NT2/D1 (cell line): Measurements from ENCODE around the gene PTPRN2.
"Not testable (repeated sequence)": the region's sequence is repeated elsewhere in the genome, so short reads cannot be mapped to it uniquely, and the experiment has no call there.

Experiments used
- DNase-seq: peaks from one replicate; pipeline ENCODE4 v3.0.0-alpha.2; 2011; ENCODE audit warnings: low read depth, low spot score
- H3K27me3 ChIP-seq: 2 replicates; pipeline ENCODE4 v1.6.0; 2011; ENCODE audit warnings: mild to moderate bottlenecking; ENCODE audit not compliant: insufficient read length, insufficient read depth
- H3K36me3 ChIP-seq: 2 replicates; pipeline ENCODE4 v1.6.1; 2011; ENCODE audit warnings: mild to moderate bottlenecking, low read length, mixed read lengths; ENCODE audit not compliant: insufficient read depth, insufficient read length
- H3K4me1 ChIP-seq: 2 replicates; pipeline ENCODE4 v1.5.1; 2011; ENCODE audit not compliant: insufficient read depth, insufficient read length
- H3K4me3 ChIP-seq: 2 replicates; pipeline ENCODE4 v1.5.1; 2011; ENCODE audit warnings: low read depth; ENCODE audit not compliant: insufficient read length
- H3K9ac ChIP-seq: 2 replicates; pipeline ENCODE4 v1.6.0; 2011; ENCODE audit warnings: low read depth; ENCODE audit not compliant: insufficient read length
- H3K9me3 ChIP-seq: 2 replicates; pipeline ENCODE4 v1.5.1; 2011; ENCODE audit warnings: mild to moderate bottlenecking, low read length; ENCODE audit not compliant: insufficient read depth
- SUZ12 ChIP-seq: IDR thresholded peaks from 2 replicates; pipeline ENCODE4 v1.6.1; 2011; ENCODE audit not compliant: insufficient read length, insufficient read depth; ENCODE audit errors: extremely low read depth
- YY1 ChIP-seq: IDR thresholded peaks from 2 replicates; pipeline ENCODE4 v1.6.1; 2011; ENCODE audit not compliant: insufficient read length, insufficient read depth
- ZNF274 ChIP-seq: IDR thresholded peaks from 2 replicates; pipeline ENCODE4 v1.6.1; 2011; ENCODE audit warnings: mild to moderate bottlenecking, low read depth, low read length

PTPRN2 gene

GRCh38 chr7:157595086-157595855, 992.4 kb downstream of the PTPRN2 start:
- Histone ChIP-seq H3K4me1 (no peaks in the 10 kb centered on the region), H3K9ac (no peak overlapping the region), H3K36me3 (no peaks in the 10 kb centered on the region), H3K9me3 (no peaks in the 10 kb centered on the region), H3K27me3 (peaks cover 64% of the 10 kb centered on the region), H3K4me3 (no peak overlapping the region)
- no peak for TF ChIP-seq YY1
- TF ChIP-seq SUZ12, result no peak
- TF ChIP-seq ZNF274, result no peak
- DNase-seq, result no peak

GRCh38 chr7:157594306-157594705, 993.3 kb downstream of the PTPRN2 start:
- peaks cover 63% of the 10 kb centered on the region for H3K27me3 ChIP-seq
- no peak for TF ChIP-seq ZNF274
- no peak for TF ChIP-seq SUZ12
- TF ChIP-seq YY1, result no peak
- H3K4me1 ChIP-seq, result no peaks in the 10 kb centered on the region
- H3K4me3 ChIP-seq, result no peak overlapping the region
- H3K9ac ChIP-seq, result no peak overlapping the region
- H3K36me3 ChIP-seq, result no peaks in the 10 kb centered on the region
- no peaks in the 10 kb centered on the region for H3K9me3 ChIP-seq
- no peak for DNase-seq

- Histone ChIP-seq H3K36me3 (no peaks in the 10 kb centered on the region), H3K27me3 (peaks cover 67% of the 10 kb centered on the region), H3K9me3 (no peaks in the 10 kb centered on the region), H3K9ac (no peak overlapping the region), H3K4me1 (no peaks in the 10 kb centered on the region), H3K4me3 (no peak overlapping the region)
- TF ChIP-seq ZNF274 (no peak), SUZ12 (no peak), YY1 (no peak)
- DNase-seq, result no peak
These were observed 994.1 kb downstream of the PTPRN2 start for GRCh38 chr7:157593541-157593940.

GRCh38 chr7:157592636-157593320, 994.8 kb downstream of the PTPRN2 start:
- not testable (repeated sequence) for DNase-seq, H3K9ac ChIP-seq, H3K4me3 ChIP-seq, H3K9me3 ChIP-seq, H3K4me1 ChIP-seq, H3K36me3 ChIP-seq
- peaks cover 64% of the 10 kb centered on the region for H3K27me3 ChIP-seq

DNA sequence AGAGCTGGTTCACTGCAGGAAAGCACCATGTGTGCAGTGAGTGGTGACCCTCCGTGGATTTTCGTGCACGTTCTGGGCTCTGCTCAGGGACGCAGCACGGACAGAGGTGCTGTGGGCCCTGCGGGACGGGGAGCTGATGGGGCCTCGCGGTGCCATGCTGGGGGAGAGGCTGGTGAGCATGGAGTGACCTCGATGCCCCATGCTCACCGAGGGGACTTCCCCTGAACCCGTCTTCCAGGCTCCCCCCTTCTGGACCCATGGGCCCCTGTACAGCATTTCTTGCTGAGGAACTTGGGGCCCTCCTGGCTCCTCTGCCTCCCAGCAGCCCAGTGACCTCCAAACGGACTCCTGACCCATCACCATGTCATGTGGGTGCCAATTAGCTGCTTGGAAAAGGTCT, 997.1 kb downstream of the PTPRN2 start:
- Histone ChIP-seq H3K4me3 (no peak overlapping the region), H3K27me3 (peaks cover 57% of the 10 kb centered on the region), H3K36me3 (no peaks in the 10 kb centered on the region), H3K9ac (no peak overlapping the region), H3K4me1 (no peaks in the 10 kb centered on the region), H3K9me3 (no peaks in the 10 kb centered on the region)
- DNase-seq, result no peak
- TF ChIP-seq ZNF274, result no peak
- no peak for TF ChIP-seq SUZ12
- no peak for TF ChIP-seq YY1

DNA sequence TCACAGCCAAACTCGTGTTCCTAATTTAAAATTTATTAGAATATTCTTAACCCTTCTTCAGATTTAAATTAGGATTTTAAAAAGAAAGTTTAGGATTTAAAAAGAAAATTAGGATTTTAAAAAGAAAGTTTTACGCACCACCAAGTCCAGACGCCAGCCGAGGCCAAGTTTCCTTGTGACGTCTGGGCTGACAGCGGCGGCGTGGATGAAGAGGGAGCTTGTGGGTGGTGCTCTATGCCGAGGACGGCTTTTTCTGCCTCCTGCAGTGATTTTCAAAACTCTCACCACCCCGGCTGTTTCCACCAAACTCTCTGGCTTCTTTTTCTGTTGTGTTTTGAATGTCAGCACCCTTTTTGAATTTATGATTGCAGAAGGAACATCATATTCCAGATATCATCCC, 997.9 kb downstream of the PTPRN2 start:
- peaks cover 55% of the 10 kb centered on the region for H3K27me3 ChIP-seq
- DNase-seq, result no peak
- peaks cover 3% of the 10 kb centered on the region for H3K4me1 ChIP-seq
- H3K9me3 ChIP-seq, result no peaks in the 10 kb centered on the region
- H3K9ac ChIP-seq, result no peak overlapping the region
- no peak overlapping the region for H3K4me3 ChIP-seq
- no peaks in the 10 kb centered on the region for H3K36me3 ChIP-seq
- TF ChIP-seq ZNF274, result no peak
- TF ChIP-seq YY1, result no peak
- no peak for TF ChIP-seq SUZ12

DNA sequence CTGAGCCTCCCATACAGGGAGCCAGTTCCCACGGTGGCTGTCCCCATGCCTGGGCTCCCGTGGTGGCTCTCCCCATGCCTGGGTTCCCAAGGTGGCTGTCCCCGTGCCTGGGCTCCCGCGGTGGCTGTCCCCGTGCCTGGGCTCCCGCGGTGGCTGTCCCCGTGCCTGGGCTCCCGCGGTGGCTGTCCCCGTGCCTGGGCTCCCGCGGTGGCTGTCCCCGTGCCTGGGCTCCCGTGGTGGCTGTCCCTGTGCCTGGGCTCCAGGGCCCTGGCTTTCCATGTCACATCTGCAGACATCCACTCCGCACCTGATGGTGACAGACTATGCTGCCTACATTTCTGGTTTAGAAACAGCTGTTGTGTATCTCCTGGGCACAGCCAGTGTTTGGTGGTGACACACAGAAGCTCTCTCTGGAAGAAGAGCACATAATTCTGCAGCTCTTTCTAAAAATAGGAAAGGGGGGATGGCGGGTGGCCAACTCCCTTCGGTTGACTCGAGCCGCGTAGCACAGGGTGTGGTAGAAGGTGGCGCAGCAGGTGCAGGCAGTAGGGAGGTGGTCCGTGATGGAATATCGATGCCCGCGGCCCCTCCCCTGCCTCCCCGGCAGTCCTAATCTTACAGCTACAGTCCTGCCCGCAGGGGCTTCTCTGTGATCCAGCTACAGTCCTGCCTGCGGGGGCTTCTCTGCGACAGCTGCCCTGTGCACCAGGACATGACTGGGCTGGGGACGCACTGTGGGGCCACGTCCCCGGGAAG, 999.6 kb downstream of the PTPRN2 start:
- TF ChIP-seq YY1, result no peak
- TF ChIP-seq ZNF274, result no peak
- TF ChIP-seq SUZ12, result no peak
- H3K9ac ChIP-seq, result no peak overlapping the region
- H3K36me3 ChIP-seq, result no peaks in the 10 kb centered on the region
- H3K27me3 ChIP-seq, result peaks cover 38% of the 10 kb centered on the region
- no peaks in the 10 kb centered on the region for H3K9me3 ChIP-seq
- H3K4me1 ChIP-seq, result peaks cover 3% of the 10 kb centered on the region
- no peak overlapping the region for H3K4me3 ChIP-seq
- no peak for DNase-seq
